ENCODE results near the gene WDR6. TPM values are rescaled to one million over a fixed set of nuclear protein-coding genes. Genes with fewer than 3 reads are reported as not detected.
A peak's percentile ranks its signal among the peaks of the same experiment; 100 is the strongest.

Gene WDR6
- total RNA-seq, 1 experiment from 2014 or later = 213 TPM

DNA sequence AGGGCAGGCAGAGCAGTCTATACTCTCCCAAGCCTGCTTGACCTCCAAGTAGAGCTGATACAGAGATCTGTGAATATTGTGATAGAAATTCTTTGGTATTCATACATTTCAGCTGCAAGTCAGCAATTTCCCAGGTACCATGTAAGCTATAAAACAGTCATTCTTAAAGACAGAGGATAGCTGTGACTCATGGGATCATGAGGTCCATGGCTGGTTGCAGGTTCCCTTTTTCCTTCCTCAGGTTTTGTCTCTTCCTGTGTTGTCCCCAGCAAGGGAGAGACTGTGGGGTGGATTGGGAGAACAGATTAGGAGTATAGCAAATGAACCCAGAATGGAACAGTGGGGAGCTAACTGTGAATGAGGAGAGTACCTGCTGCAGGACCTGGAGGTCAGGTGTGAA lies 22.5 kb upstream of the WDR6 start:
- TF ChIP-seq RORB (CRISPR knock-in tag; IDR thresholded peaks at IDR 0.05) = no peak
- no peak for TF ChIP-seq SMAD3 (CRISPR knock-in tag; IDR thresholded peaks at IDR 0.05; ENCODE audit: borderline replicate concordance)
- TF ChIP-seq TCF7 (CRISPR knock-in tag; IDR thresholded peaks at IDR 0.05; ENCODE audit: low read depth) = no peak
- no peak for TF ChIP-seq NR3C1 (CRISPR knock-in tag; conservative IDR thresholded peaks at IDR 0.05; ENCODE audit: low read depth)
- TF ChIP-seq NR1H2 (CRISPR knock-in tag; IDR thresholded peaks at IDR 0.05) = no peak
- no peak for TF ChIP-seq ZNF219 (CRISPR knock-in tag; IDR thresholded peaks at IDR 0.05; ENCODE audit: borderline replicate concordance)
- TF ChIP-seq ZNF281 (CRISPR knock-in tag; IDR thresholded peaks at IDR 0.05) = no peak
- TF ChIP-seq ZSCAN18 (CRISPR knock-in tag; IDR thresholded peaks at IDR 0.05) = no peak
- CTCF ChIA-PET = interaction anchor here (7.6 kb wide), 1 partner anchor 22 kb away, joined by 107 read pairs; the partner anchor contains the start of gene WDR6
- Mint-ChIP-seq H3K4me3 (no peak overlapping the region), H3K36me3 (peaks cover 32% of the 10 kb centered on the region), H3K27me3 (ENCODE audit: low read depth) (no peaks in the 10 kb centered on the region), H3K9me3 (no peaks in the 10 kb centered on the region), H3K4me1 (peaks cover 12% of the 10 kb centered on the region), H3K27ac (no peak overlapping the region)
- ATAC-seq = no peak
- no peak for DNase-seq (ENCODE audit: low spot score)
- POLR2A ChIA-PET = interaction anchor here (0.6 kb wide), 1 partner anchor 27 kb away, joined by 4 read pairs; no protein-coding TSS in a partner anchor

DNA sequence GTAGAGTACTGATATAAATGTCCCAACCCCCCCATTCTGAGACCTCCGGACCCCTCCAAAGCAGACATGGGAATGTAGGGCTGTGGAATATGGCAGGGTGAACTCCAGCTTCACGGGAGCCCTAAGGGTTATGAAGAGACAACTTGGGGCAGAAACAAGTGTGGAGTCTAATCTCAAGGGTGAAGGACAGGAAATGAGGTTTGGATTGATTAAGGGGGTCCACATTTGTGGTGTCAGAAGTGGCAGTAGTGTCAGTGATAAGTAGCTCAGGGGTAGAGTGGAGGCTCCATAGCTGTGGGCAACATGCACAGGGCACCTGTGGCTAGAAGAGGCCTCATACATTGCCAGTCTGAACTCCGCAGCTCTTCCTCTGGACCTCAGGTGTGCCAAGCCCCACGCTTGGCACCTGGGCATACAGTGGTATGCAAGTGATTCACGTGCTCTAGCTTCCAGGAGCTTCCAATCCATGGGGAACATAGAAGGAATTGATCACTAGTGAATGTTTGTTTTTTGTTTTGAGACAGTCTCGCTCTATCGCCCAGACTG lies 21.3 kb upstream of the WDR6 start:
- Mint-ChIP-seq H3K36me3 (peaks cover 23% of the 10 kb centered on the region), H3K27me3 (ENCODE audit: low read depth) (no peaks in the 10 kb centered on the region), H3K4me3 (no peak overlapping the region), H3K9me3 (no peaks in the 10 kb centered on the region), H3K4me1 (peaks cover 12% of the 10 kb centered on the region), H3K27ac (0 out of 2 replicates have a peak overlapping the region, but pooled peaks have one; percentile 1)
- ChIA-PET POLR2A (interaction anchor here (1.4 kb wide), 1 partner anchor 22 kb away, joined by 5 read pairs; the partner anchor contains the start of gene WDR6), CTCF (interaction anchor here (0.9 to 7.6 kb wide), 3 partner anchors 21 to 109 kb away, joined by 4 to 107 read pairs (median 5); partner anchors contain the start of genes QRICH1 and WDR6)
- no peak for DNase-seq (ENCODE audit: low spot score)
- ATAC-seq = no peak
- TF ChIP-seq ETV6 (CRISPR knock-in tag; IDR thresholded peaks at IDR 0.05) (no peak), CBFB (CRISPR knock-in tag; IDR thresholded peaks at IDR 0.05; ENCODE audit: low read depth) (no peak), CREM (CRISPR knock-in tag; IDR thresholded peaks at IDR 0.05) (no peak), EMX1 (CRISPR knock-in tag; IDR thresholded peaks at IDR 0.05) (no peak), FOXJ3 (CRISPR knock-in tag; IDR thresholded peaks at IDR 0.05; ENCODE audit: borderline replicate concordance) (no peak), CREB1 (CRISPR knock-in tag; IDR thresholded peaks at IDR 0.05) (no peak), RORB (CRISPR knock-in tag; IDR thresholded peaks at IDR 0.05) (no peak), TCF7 (CRISPR knock-in tag; IDR thresholded peaks at IDR 0.05; ENCODE audit: low read depth) (no peak), NFATC4 (CRISPR knock-in tag; IDR thresholded peaks at IDR 0.05) (no peak), FOXP4 (CRISPR knock-in tag; IDR thresholded peaks at IDR 0.05) (no peak), ZNF423 (CRISPR knock-in tag; IDR thresholded peaks at IDR 0.05) (no peak), MXD4 (CRISPR knock-in tag; IDR thresholded peaks at IDR 0.05; ENCODE audit: borderline replicate concordance) (no peak)
- TF ChIP-seq, protein P1, sequence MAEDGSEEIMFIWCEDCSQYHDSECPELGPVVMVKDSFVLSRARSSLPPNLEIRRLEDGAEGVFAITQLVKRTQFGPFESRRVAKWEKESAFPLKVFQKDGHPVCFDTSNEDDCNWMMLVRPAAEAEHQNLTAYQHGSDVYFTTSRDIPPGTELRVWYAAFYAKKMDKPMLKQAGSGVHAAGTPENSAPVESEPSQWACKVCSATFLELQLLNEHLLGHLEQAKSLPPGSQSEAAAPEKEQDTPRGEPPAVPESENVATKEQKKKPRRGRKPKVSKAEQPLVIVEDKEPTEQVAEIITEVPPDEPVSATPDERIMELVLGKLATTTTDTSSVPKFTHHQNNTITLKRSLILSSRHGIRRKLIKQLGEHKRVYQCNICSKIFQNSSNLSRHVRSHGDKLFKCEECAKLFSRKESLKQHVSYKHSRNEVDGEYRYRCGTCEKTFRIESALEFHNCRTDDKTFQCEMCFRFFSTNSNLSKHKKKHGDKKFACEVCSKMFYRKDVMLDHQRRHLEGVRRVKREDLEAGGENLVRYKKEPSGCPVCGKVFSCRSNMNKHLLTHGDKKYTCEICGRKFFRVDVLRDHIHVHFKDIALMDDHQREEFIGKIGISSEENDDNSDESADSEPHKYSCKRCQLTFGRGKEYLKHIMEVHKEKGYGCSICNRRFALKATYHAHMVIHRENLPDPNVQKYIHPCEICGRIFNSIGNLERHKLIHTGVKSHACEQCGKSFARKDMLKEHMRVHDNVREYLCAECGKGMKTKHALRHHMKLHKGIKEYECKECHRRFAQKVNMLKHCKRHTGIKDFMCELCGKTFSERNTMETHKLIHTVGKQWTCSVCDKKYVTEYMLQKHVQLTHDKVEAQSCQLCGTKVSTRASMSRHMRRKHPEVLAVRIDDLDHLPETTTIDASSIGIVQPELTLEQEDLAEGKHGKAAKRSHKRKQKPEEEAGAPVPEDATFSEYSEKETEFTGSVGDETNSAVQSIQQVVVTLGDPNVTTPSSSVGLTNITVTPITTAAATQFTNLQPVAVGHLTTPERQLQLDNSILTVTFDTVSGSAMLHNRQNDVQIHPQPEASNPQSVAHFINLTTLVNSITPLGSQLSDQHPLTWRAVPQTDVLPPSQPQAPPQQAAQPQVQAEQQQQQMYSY (CRISPR knock-in tag; IDR thresholded peaks at IDR 0.05) = no peak
